Mucosa of gallbladder (tissue), 1 donor: ENCODE results near the gene RIMOC1. TPM values are rescaled to one million over a fixed set of nuclear protein-coding genes. Genes with fewer than 3 reads are reported as not detected.

ENCODE experiments used
- DNase-seq: peaks from one replicate; pipeline ENCODE4 v3.0.0-alpha.2; 2020; ENCODE audit warnings: low spot score
- total RNA-seq: library from RNA; stranded (reverse); gene quantifications from one replicate; pipeline ENCODE4 v1.2.1, GENCODE V29; 2021
- donor health status: DM: no; HTN: no; CAD: no.

RIMOC1 gene
- 25.4 TPM for total RNA-seq

- DNase-seq = peak; percentile 99
These were observed at the start of gene RIMOC1 for GRCh38 chr5:41903892-41904799. Gene RIMOC1 (plus strand): TSS chr5:41904344. CDS start chr5:41904368, 24 bp downstream.

- peak; percentile 65 for DNase-seq
These were observed 47.3 kb upstream of the RIMOC1 start for GRCh38 chr5:41856644-41857491.

GRCh38 chr5:41857989-41858388 lies 46.2 kb upstream of the RIMOC1 start:
- no peak for DNase-seq

- no peak for DNase-seq
These were observed 45.3 kb upstream of the RIMOC1 start for GRCh38 chr5:41858890-41859289.

GRCh38 chr5:41863871-41864486 lies 40.2 kb upstream of the RIMOC1 start:
- DNase-seq = no peak

- DNase-seq = peak; percentile 46
These were observed 34.9 kb upstream of the RIMOC1 start for GRCh38 chr5:41869151-41869723.

- peak; percentile 75 for DNase-seq
These were observed 34.2 kb upstream of the RIMOC1 start, which contains the start of gene OXCT1 for GRCh38 chr5:41869724-41870626. Gene OXCT1 (minus strand): TSS chr5:41870425. CDS start chr5:41870358, 67 bp downstream.

- no peak for DNase-seq
These were observed 33.5 kb upstream of the RIMOC1 start for GRCh38 chr5:41870627-41871048.

GRCh38 chr5:41871852-41872251 lies 32.3 kb upstream of the RIMOC1 start:
- peak; percentile 20 for DNase-seq

- DNase-seq = no peak
These were observed 29.6 kb upstream of the RIMOC1 start for GRCh38 chr5:41874512-41875060.

GRCh38 chr5:41875121-41875520 lies 29.0 kb upstream of the RIMOC1 start:
- no peak for DNase-seq

- DNase-seq = no peak
These were observed 27.5 kb upstream of the RIMOC1 start for GRCh38 chr5:41876678-41877077.

GRCh38 chr5:41877408-41877807 lies 26.7 kb upstream of the RIMOC1 start:
- no peak for DNase-seq

- DNase-seq = no peak
These were observed 26.0 kb upstream of the RIMOC1 start for GRCh38 chr5:41878173-41878572.

GRCh38 chr5:41878643-41879478 lies 25.3 kb upstream of the RIMOC1 start:
- DNase-seq = no peak

GRCh38 chr5:41882765-41883164 lies 21.4 kb upstream of the RIMOC1 start:
- no peak for DNase-seq

- no peak for DNase-seq
These were observed 20.9 kb upstream of the RIMOC1 start for GRCh38 chr5:41883243-41883642.

GRCh38 chr5:41883936-41884335 lies 20.2 kb upstream of the RIMOC1 start:
- no peak for DNase-seq

GRCh38 chr5:41885286-41885685 lies 18.9 kb upstream of the RIMOC1 start:
- DNase-seq = no peak
